Right forelimb (tissue), 1 donor: ENCODE results near the gene POLR2L.

Source experiments
- DNase-seq: peaks from one replicate; pipeline ENCODE4 v3.0.0-alpha.2; 2018

The POLR2L gene

DNA sequence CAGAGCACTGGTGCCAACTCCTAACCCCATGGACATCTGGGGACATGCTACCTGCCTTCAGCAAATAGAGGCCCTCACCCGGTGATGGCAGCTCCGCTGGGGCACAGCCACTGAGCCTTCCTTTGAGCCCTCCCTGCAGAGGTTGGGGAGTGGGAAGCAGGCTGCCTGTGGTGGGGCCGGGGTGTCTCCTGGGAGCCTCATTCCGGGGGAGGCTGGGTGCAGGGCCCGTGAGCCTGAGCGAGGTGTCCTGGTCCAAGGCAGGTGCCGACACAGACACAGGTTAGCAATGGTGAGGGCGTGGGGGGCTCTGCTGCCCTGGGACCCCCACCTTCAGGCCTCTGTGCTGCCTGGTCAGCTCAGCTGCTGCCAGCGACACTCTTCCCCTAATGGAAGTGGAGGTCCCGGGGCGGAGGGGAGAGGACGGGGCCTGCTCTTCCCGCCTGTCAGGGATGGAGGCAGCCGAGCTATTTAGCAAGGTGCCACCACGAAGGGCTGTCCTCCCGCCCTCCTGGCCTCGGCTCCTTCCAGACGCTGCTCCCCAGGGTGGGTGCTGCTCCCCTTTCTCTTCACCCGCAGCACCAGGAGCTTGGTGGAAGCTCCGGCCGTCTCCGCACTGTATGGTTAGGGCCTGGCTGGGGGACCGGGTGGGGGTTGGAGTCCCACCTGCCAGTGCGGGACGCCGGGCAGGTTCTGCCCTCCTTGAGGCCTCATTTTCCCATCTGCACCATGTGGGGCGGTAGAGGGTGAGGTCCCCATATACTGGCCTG lies 11.5 kb upstream of the POLR2L start:
- no peak for DNase-seq

DNA sequence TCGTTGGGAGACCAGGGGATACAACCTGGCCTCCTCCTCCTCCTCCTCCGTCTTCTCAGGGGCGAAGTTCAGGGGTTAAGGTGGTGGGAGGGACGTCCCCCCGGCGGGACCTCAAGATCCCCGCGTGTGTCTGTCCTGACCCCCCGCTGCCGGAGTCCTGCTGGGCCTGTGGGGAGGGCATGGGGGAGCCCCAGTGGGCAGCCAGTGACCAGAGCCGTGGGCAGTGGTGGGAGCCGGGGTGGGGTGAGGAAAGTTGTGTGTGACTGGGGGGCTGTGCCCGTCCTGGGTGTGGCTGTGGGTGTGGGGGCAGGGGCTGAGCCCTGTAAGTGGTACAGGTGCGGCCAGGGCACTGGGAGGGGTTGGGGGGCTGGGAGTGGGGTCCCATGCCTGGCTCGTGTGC lies 10.4 kb upstream of the POLR2L start:
- no peak for DNase-seq

DNA sequence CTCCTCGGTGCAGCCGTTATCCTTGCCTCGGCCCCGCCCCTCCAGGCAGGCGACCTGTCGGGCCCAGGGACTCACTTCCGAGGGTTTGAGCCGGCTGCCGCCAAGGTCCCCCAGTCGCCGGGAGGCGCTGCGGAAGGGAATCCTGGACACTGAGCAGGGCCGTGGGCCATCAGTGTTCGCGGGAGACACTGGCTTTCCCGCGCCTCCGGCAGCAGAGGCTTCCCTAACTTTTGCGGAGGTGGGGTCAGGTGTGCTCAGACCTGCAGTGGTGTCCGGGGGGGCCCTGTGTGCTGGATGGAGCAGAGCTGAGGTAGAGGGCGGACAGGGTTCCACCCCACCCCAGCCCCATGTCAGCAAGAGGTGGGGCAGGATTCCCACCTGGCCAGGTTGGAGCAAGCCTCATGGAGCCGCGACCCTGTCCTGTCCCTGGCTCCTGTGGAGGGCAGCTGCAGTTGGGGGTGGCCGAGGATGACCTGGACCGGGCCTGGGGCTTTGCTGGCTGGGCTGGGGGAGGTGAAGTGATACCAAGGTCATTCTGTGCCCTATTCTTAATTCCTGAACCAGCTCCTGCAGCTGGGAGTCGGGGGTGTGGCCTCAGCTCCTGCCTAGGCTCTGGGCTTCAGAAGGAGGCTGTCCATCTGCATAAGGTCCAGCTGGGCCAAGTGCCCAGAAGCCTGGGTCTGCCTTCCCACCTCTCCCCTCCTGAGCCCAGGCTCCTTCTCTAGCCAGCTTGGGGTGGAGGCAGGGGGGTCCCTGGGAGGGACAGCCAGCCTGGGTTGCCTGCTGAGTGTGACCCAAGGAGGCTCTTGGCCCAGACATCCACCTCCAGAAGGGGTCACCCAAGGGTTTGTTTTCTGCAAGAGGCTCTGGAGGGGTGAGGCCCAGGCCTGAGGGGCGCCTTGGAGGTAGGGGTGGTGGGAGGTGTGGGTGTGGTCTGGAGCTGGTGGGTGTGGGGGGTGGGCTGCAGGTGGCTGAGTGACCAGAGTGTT lies 8.7 kb upstream of the POLR2L start:
- no peak for DNase-seq

DNA sequence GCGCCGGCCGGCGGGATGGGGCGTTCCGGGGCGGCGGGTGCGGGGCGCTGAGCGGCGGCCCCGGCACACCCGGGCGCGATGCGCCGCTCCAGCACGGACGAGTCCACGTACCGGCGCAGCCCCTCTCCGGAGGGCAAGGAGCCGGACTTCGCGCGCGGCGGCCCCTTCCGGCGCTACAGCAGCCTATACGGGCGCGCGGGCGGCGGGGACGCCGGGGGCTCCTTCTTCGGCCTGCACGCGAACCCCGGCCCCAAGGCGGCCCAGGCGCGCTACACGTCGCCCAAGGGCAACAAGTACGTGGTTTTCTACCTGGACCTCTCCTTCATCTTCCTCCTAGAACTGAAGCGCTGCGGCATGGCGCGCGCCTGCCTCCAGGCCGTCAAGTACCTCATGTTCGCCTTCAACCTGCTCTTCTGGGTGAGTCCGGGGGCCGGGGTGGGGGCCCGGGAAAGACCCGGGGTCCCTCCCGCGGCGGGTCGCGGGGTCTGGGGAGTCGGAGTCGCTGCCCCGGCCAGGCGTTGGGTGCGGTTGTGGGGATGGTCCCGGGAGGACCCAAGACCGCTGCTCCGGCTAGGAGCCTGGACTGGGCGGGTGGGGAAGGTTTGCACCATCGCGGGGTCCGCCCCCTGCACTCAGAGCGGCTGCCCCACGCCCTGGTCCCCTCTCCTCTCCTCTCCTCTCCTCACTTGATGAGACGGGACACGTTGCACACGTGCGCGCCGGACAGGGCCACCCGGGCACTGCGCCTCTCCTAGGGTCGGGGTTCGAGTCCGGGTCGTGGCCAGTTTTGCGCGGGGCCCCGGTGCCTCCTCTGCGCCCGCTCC lies 7.8 kb upstream of the POLR2L start:
- no peak for DNase-seq

DNA sequence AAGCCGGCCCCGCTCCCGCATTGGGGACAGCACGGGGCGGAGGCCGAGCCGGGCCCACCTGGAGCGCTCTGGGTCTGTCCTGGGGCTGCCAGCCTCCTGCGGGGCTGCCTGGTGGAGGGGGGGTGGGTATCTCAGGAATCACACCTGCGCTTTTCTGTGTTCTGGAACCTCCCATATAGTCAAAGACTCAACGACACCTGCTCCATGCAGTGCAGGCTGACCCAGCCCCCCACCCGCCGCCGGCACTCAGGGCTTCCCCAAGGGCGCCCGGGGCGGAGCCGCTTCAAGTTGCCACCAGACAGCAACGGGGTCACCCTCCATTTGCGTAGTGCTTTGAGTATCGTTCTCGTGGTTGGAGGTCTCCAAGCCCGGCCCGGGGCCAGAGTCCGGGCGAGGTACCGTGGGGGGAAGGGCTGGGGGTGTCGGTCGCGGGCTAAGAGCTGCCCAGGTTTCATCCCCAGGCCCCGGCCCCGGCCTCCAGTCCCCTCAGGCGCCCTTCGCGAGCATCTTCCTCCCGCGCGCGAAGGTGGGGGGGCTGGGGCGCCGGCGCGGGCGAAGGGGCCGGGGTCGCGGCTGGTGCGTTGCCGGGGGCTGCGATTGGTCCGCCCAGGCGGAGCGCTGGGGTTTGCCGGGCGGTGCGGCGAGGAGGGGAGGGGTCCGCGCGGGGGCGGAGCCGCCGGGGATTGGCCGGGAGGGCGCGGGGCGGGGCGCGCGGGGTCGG lies 6.9 kb upstream of the POLR2L start:
- peak; percentile 80 for DNase-seq

DNA sequence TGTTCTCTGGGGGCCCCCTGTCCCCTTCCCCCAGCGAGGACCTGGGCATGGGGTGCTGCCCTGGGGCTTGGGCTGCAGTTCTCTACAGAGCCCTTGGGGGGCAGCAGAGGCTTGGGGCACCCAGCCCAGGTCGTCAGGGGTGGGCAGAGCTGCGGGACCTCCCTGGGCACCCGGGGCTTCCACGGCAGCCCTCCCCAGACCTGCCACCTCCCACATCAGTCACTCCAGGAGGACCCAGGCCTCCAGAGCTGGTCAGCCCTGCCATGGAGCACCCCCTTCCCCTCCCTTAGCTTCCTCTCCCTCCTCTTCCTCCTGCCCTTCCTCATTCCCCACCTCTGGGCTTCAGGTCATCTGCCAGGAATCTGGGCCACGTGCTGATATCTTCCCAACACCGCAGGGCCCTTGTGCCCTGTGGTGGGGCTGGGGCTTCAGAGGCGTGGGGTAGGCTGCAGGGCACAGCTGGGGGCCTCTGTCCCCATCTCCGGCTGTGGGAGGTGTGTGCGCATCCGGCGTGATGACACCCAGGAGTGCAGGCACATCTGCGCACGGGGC lies 6.1 kb upstream of the POLR2L start:
- no peak for DNase-seq

DNA sequence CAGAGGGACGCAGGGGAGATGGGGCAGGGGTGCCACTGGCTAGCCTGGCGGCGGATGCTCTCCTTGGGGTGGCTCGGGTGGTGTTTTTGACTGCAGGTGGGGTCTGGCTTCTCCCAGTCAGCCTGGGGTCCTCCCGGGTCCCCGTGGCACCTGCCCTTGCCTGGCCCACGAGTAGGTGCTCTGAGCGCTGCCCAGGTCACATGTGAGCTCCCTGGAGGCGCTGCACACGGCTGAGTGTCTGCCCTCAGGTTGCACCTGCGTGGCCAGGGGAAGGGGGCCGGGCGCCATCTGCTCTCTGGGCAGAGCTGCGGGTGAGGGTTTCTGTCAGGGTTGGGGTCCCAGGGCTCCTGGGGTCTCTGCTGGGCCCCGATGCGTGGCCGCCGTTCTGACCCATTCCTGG lies 5.5 kb upstream of the POLR2L start:
- DNase-seq, result no peak

DNA sequence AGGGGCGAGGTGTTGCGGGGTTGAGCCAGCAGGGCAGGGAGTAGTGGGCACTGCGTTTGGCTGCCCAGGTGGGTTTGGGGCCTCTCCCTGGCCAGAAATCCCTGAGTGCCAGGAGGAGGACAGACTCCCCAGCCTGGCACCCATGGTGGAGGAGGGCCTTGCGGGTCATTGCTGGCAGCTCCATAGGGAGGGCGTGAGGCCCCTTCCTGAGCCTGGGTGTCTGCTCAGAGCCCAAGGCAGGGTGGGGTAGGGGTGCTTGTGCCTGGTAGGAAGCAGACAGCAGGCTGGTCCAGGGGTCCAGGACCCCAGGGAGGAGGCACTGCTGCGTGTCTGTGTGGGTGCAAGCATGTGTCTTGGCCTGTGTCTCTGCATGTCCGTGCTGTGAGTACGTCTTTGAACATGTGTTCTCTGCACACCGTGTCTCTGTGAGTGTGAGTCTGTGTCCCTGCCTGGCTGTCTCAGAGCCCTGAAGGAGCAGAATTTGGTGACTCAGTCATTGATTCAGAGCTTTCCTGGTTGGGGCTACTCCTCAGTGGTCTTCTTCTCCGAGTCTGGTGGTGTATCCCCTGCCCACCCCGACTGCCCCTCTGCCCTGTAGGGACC lies 4.3 kb upstream of the POLR2L start:
- no peak for DNase-seq

DNA sequence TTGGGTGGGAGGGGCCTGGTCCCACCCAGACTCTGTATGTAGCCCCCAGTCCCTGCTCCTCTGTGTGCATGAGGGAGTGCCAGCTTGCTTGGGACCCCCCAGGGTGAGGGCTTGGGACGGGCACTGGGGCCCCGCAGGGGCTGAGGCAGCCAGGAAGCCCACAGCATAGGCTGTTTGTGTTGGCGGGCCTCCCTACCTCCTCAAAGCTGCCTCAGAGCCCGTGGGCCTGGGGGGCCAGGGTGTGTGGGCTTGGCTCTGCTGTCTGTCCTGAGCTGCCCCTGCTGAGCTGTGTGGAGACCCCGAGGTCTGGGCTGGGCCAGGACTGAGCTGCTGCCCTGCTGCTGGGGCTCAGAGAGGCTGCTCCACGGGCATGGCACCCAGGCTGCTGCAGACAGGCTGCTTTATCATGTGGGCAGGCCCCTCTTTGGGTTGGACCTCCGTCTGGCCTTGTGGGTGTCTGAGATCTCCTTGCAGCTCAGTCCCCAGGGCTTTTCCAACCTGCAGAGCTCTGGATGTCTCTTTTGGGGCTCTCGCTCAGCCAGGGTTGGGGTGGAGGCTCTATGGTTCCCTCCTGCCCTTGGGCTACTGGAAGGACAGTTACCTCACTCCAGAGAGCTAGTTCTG lies 3.7 kb upstream of the POLR2L start:
- DNase-seq, result no peak

DNA sequence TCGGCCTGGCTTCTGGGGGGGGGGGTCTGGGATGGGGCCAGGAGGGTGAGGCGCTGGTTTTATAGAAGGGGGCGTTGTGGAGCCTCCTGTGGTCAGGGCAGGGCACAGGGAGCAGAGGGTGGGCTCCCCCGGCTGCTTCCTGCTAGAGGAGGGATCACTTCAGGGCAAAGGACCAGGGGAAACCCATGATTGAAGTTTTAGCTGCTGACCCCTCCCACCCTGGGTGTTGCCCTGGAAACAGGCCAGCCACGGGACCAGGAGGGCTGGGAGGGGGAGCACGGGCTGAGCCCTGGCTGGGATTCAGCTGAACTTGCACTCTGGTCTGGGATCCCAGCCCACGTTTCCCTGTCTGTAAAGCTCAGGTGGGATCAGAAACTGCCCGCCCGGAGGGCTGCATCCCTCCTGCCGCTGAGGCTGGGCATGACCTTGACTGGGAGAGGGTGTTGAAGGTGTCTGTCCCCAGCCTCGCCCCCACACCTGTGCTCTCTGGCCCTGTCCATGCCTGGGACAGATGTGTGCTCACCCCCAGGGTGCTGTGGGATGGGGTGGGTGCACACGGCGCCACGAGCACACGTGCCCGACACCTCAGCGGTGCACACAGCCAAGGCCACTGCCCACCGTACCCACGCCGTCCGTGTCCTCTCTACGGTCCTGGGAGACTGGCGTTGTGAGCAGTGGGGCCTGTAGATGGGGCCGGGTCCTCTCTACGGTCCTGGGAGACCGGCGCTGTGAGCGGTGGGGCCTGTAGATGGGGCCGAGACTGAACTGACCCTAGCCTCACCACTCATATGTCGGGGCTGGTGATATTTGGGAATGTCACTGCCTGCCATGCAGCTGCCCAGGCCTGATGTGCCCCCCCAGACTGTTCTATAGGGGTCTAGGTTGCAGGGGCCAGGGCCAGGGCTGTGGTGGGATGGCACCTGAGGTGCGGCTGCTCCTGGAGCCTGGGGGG lies 2.6 kb upstream of the POLR2L start:
- peak; percentile 96 for DNase-seq

DNA sequence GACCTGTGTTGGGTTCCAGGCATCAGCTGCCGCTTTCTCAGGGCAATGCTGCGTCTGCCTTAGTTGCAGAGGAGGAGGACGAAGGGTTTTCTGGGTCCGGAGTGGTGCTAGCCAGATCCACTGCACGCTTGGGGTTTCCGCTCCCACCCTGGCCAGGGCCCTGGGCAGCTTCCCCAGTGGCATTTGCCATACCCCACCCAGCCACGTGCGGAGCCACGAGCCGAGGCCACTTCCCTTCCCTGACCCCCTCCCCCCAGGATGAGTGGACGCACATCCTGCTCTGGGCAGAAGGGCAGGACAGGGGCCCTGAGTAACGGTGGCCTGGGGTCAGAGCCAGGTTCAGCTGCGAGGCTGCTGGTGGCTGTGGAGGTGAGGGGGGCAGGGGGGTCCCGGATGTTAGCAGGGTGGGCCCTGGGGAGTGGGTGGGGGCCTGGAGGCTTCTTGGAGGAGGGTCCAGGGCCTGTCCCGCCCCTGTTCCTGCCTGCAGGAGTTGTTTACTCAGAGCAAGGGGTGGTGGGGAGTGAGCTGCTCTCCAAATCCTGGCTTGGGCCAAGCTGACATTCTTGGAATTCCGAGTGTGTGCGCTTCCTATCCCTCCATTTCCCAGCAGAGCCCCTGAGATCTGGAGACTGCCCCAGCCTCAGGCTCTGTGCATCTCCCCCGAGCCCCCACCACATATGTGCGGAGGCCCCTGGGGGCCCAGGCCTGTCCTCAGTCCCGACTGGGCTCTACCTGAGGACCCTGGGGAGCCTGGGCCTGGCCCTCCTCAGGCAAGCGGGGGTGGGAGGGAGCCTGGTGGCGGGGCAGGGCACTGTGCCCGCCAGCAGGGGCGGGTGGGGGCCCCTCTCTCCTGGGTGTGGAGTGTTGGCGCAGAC lies 1.7 kb upstream of the POLR2L start:
- peak; percentile 87 for DNase-seq

DNA sequence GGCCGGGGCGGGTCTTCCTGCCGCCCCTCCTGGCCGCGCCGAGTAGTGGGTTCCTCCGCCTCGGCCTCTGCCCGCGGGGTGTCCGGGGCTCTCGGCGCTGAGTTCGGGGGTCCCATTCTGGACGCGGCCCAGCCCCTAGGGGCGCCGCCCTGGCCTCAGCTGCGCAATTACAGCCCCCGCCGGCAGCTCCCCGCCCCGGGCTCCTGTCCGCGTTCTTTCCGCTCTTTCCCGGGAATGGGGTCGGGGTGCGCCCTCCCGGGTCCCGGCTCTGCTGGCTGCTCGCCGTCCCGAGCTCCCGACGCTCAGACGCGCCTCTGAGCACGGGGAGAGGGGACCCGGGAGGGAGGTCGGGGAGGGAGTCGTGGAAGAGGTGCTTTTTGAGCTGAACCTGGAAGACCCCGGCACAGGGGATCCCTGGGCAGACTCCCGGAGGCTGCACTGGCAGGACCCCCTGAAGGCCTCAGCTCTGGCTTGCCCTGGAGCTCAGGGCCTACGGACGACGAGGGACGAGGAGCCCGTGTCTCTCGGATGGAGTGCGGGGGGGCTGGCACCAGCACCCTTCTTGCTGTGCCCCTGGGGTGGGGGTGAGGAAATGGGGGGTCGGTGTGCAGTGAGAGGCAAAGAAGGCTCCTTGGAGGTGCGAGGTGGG lies 881 bp upstream of the POLR2L start:
- no peak for DNase-seq

DNA sequence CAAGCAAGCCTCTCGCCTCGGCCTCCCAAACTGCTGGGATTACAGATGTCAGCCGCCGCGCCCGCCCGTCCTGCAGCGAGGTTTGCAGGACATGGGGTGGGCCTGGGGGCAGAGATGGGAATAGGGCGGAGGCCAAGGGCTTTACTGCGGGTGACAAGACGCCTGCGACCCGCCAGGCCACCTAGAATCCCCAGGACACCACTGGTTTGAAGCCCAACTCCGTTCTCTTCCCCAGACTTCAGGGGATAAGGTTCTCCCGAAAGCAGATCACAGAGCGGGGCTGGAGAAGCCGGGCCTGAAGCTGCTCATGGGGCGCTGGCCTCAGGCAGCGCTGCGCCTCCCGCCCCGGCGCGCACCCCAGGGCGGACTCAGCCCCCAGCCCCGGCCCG lies 354 bp downstream of the POLR2L start:
- no peak for DNase-seq

DNA sequence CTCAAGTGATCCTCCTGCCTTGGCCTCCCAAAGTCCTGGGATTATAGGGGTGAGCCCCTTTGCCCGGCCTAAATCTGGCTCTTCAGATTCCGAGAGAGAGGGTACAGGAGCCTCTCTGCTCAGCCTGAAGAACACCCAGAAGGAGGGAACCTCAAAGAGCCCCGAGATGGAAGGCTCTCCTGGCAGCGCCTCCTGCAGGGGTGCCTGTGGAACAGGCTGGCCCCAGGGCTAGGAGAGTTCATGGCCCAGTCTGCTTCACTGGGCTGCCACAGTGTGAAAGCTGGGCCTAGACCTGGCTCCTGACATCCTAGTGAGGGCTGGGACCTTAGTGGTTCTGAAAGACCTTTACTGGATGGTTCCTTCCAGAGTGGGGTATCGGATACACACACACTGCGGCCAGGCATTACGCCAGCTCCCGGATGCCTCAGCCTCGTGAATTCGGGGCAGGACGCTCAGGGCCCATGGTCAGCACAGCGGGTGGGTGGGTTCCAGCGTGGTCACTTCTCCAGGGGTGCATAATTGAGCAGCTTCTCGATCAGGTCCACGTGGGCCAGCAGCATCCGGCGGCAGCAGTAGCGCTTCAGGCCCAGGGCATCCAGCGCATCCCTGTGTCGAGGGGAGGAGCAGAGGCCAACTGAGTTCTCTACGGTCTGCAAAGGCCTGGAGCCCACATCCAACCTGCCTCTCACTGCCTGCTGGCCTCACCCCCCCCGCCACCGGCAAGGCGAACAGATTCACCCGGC lies 2.3 kb downstream of the POLR2L start:
- DNase-seq, result no peak

DNA sequence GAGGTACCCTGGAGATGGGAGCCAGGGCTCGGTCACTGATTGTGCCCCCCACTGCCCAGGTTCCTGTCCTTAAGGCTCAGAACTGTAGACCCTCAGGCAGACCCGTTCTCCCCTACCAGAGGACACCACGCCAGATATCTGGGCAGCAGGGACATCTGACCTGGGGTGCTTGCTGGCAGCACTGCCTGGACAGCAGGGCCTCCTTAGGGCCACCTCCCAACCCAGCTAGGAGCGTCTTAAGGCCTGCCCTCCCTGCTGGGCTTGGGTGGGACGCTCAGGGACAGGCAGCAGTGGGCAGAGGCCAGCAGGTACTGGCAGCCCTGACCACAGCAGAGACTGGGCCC lies 3.1 kb downstream of the POLR2L start:
- DNase-seq, result no peak

DNA sequence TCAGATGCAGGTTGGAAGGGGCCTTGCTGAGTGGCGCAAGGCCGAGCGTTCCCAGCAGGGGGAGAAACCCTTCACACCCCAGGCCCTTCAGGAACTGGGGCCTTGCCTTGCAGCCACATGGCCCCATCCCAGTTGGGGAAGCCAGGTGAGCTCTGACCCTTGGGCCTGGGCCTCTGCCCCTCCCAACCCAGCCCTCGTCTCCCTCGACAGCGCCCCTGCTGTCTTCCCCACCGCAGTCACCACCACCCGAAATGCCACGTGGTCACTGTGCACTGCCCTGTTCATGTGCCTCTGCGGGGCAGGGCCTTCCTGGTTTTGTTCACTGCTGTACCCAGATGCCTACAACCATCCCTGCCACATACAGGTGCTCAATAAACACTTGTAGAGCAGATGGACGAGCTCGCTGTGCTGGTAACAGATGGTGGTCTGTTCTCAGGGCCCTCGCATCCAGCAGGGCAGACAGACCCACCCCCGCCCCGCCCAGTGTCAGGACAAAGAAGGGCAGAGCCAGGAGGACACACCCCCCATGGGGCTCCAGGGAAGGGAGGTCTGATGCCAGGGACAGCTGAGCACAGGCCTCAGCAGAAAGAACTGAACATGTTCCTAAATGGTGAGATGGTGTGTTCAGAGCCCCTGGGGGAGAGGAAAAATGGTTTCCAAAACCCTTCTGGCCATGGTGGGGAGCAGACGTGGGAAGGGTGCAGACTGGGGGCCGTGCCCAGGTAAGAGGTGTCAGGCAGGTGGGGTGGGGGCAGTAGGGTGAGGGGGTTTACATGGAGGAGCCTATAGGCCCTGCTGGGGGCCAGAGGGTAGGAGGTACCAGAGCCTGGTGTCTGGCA lies 3.7 kb downstream of the POLR2L start:
- DNase-seq, result no peak

DNA sequence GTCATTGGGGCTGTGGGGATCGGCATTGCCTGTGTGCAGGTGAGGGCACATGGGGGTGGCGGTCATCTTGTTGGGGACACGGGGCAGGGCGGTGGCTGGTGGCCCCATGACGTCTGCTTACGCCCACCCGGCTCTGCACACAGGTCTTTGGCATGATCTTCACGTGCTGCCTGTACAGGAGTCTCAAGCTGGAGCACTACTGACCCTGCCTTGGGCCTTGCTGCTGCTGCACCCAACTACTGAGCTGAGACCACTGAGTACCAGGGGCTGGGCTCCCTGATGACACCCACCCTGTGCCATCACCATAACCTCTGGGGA lies 4.4 kb downstream of the POLR2L start:
- no peak for DNase-seq
